Kidney (tissue), 14 donors: ENCODE results near the gene C1orf198. TPM values are rescaled to one million over a fixed set of nuclear protein-coding genes. Genes with fewer than 3 reads are reported as not detected.
A peak's percentile ranks its signal among the peaks of the same experiment; 100 is the strongest.

ENCODE experiments used
- DNase-seq, 5 donors: peaks; one replicate each; pipeline ENCODE4 v3.0.0-alpha.2; 2013 to 2020
- FAIRE-seq: peaks from 2 replicates; lab custom pipeline; 2012; peaks lifted over from hg19 to GRCh38; lab: Jason Lieb, UNC
- H3K27ac ChIP-seq, 2 donors: one replicate each; pipeline ENCODE4 v1.7.0; 2013; ENCODE audit warnings: low read depth in 2 of 2, low read length in 2 of 2, inconsistent platforms in 1 of 2
- H3K27me3 ChIP-seq: one replicate; pipeline ENCODE4 v1.7.1; 2013; ENCODE audit warnings: low read length, inconsistent platforms; ENCODE audit not compliant: control insufficient read depth, insufficient read depth
- H3K36me3 ChIP-seq, 3 donors: one replicate each; pipeline versions ENCODE4 v1.7.0 to v1.7.1; 2013; ENCODE audit warnings: low read length in 3 of 3, control low read depth in 1 of 3, inconsistent platforms in 1 of 3; ENCODE audit not compliant: insufficient read depth in 3 of 3, control insufficient read depth in 2 of 3
- H3K4me1 ChIP-seq, 3 donors: one replicate each; pipeline versions ENCODE4 v1.7.0 to v1.7.1; 2013; ENCODE audit warnings: low read length in 3 of 3, inconsistent platforms in 1 of 3, low read depth in 1 of 3; ENCODE audit not compliant: control insufficient read depth in 2 of 3, insufficient read depth in 2 of 3
- H3K4me3 ChIP-seq, 3 donors: one replicate each; pipeline versions ENCODE4 v1.7.0 to v1.8.1; 2013; ENCODE audit warnings: low read length in 3 of 3, control low read depth in 1 of 3, inconsistent platforms in 1 of 3
- H3K9ac ChIP-seq, 3 donors: one replicate each; pipeline versions ENCODE4 v1.7.0 to v1.7.1; 2013; ENCODE audit warnings: low read length in 3 of 3, control low read depth in 1 of 3, inconsistent platforms in 1 of 3
- H3K9me3 ChIP-seq, 3 donors: one replicate each; pipeline versions ENCODE4 v1.7.0 to v1.7.1; 2013; ENCODE audit warnings: low read length in 3 of 3, control low read depth in 1 of 3, inconsistent platforms in 1 of 3; ENCODE audit not compliant: control insufficient read depth in 2 of 3, insufficient read depth in 1 of 3
- CTCF ChIP-seq: IDR thresholded peaks from 3 replicates; pipeline ENCODE4 v1.5.1; 2012; ENCODE audit warnings: mild to moderate bottlenecking, moderate library complexity, borderline replicate concordance; ENCODE audit not compliant: insufficient read depth; ENCODE audit errors: extremely low read depth
- intact Hi-C: fragments of 100-400 bp; cut with DNase I; formaldehyde crosslinking; loops from one replicate; pipeline ENCODE4 v1.11.1; 2022
- polyA plus RNA-seq: library from polyadenylated mRNA; stranded (reverse); fragments of 350-450 nt; fragmentation: Illumina TruSeq; extraction: RNeasy Lipid Tissue Mini Kit (QIAGEN cat#74804); gene quantifications from one replicate; pipeline ENCODE4 v1.2.3, GENCODE V29; 2014; ENCODE audit warnings: low read depth, low replicate concordance; ENCODE audit not compliant: insufficient read depth
- total RNA-seq: library from RNA; stranded (reverse); fragmentation: NEBNext Ultra II Directional; extraction: Animal tissue kit (Norgen Biotek cat#: 25700); gene quantifications from one replicate; pipeline ENCODE4 v1.2.1, GENCODE V29; 2021
- donor health status: control.
- donor health status: control.
- donor health status: control.
- donor health status: control.
- donor health status: control.
- donor health status: DM: yes; HTN: yes; CAD: no.
- donor health status: Normal renal cell carcinoma (clear cell type).

Gene C1orf198
- total and polyA plus RNA-seq, 2 donors from 2014 or later: 15.4 to 45.3 TPM

GRCh38 chr1:230797376-230797920 is 70.9 kb downstream of the C1orf198 start:
- FAIRE-seq: no peak
- intact Hi-C loops: loop anchor here (10.0 kb wide), 1 partner anchor 407 kb away; no protein-coding TSS in a partner anchor
- Histone ChIP-seq H3K4me3 (no peak overlapping the region), H3K27me3 (no peaks in the 10 kb centered on the region), H3K27ac (no peak overlapping the region), H3K9ac (no peak overlapping the region), H3K9me3 (no peaks in the 10 kb centered on the region), H3K4me1 (no peaks in the 10 kb centered on the region), H3K36me3 (no peaks in the 10 kb centered on the region)
- peak in 1 of 5 donors; percentile 6 for DNase-seq
- no peak for TF ChIP-seq CTCF

- H3K27me3 ChIP-seq: no peaks in the 10 kb centered on the region
- no peak overlapping the region for H3K9ac ChIP-seq
- no peak for DNase-seq
- no peaks in the 10 kb centered on the region for H3K9me3 ChIP-seq
- FAIRE-seq: no peak
- H3K27ac ChIP-seq: no peak overlapping the region
- H3K4me1 ChIP-seq: no peaks in the 10 kb centered on the region
- TF ChIP-seq CTCF: no peak
- H3K4me3 ChIP-seq: no peak overlapping the region
- H3K36me3 ChIP-seq: no peaks in the 10 kb centered on the region
- intact Hi-C loops: loop anchor here (10.0 kb wide), 1 partner anchor 408 kb away; no protein-coding TSS in a partner anchor
Measured at GRCh38 chr1:230796626-230797025, 71.7 kb downstream of the C1orf198 start.

- no peak for TF ChIP-seq CTCF
- H3K36me3 ChIP-seq: no peaks in the 10 kb centered on the region
- no peak overlapping the region for H3K27ac ChIP-seq
- no peaks in the 10 kb centered on the region for H3K9me3 ChIP-seq
- no peak overlapping the region for H3K9ac ChIP-seq
- no peak overlapping the region for H3K4me3 ChIP-seq
- DNase-seq (peak in 2 of 5 donors; percentile 4 to 10), FAIRE-seq (no peak)
- H3K4me1 ChIP-seq: no peaks in the 10 kb centered on the region
- no peaks in the 10 kb centered on the region for H3K27me3 ChIP-seq
- intact Hi-C loops: loop anchor here (10.0 kb wide), 1 partner anchor 410 kb away; no protein-coding TSS in a partner anchor
Measured at GRCh38 chr1:230794871-230795605, 73.3 kb downstream of the C1orf198 start.
